ENCODE data around the gene TPST2.

GRCh38 chr22:26536056-26536761 is 53.7 kb downstream of the TPST2 start:
- TF ChIP-seq CTCF (IDR thresholded peaks at IDR 0.05; ENCODE audit: low read length) (no peak), EZH2 (optimal IDR thresholded peaks at IDR 0.05; ENCODE audit: low read depth, low read length) (no peak), EZH2phosphoT487 (IDR thresholded peaks at IDR 0.05; ENCODE audit: low read length) (no peak)
